HG03196 (cell line): ENCODE measurements around the gene KLHL30.
"Not testable (repeated sequence)": the region's sequence is repeated elsewhere in the genome, so short reads cannot be mapped to it uniquely, and the experiment has no call there.

Source experiments
- ATAC-seq: cut with Tn5 transposase; IDR thresholded peaks from one replicate; pipeline ENCODE4 v1.9.1; 2021; ENCODE audit not compliant: unreplicated experiment

KLHL30 gene

DNA sequence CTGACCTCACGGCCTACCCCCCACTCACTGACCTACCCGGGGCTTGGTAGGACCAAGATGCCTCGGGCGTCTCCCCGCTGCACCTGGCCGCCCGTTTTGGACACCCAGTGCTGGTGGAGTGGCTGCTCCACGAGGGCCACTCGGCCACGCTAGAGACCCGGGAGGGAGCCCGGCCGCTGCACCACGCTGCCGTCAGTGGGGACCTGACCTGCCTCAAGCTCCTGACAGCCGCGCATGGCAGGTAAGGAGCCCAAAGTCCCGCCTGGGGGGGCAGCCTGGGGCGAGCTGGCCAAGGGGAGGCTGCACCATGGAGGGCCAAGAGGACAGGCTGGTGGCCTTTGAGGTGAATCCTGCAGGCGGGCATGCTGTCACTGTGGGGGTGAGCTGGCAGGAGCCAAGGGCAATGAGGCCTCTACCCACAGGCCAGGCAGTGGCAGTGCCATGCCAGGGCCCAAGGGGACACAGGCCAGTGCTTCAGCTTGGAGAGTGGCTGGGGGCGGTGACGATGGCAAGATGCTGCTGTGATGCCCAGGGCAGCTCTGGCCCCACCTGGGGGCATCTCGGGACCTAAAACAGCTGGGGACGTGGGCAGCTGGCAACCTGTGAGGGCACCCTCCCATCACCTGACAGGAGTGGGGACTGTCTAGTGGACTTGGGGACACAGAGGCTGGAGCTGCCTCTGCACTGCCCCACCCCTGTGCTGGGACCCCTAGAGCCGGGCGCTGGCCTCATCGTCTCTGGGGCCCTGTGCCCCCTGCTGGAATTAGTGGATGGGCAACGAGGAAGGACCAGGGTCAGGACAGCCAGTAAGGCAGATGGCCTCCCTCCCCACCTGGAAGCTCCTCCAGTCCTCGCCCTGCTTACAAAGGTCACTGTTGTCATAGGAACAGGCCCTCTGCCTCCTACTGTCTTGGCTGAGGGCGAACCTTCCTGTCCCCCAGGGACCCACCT lies 36.3 kb upstream of the KLHL30 start:
- no peak for ATAC-seq

DNA sequence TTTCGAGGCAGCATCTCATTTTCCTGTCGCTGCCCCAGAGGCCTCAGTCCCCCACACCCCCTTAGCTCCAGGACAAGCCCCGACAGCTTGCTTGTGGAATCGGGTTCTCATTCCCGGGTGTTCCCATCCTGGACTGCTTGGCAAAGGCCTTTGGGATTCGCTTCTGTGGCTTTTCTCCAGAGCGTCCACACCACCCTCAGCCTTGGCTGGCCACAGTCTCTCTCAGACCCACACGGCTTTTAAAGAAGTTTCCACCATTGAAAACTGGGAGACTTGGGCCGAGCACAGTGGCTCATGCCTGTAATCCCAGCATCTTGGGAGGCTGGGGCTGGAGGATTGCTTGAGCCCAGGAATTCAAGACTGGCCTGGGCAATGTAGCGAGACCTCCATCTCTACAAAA lies 35.6 kb upstream of the KLHL30 start:
- ATAC-seq = no peak

DNA sequence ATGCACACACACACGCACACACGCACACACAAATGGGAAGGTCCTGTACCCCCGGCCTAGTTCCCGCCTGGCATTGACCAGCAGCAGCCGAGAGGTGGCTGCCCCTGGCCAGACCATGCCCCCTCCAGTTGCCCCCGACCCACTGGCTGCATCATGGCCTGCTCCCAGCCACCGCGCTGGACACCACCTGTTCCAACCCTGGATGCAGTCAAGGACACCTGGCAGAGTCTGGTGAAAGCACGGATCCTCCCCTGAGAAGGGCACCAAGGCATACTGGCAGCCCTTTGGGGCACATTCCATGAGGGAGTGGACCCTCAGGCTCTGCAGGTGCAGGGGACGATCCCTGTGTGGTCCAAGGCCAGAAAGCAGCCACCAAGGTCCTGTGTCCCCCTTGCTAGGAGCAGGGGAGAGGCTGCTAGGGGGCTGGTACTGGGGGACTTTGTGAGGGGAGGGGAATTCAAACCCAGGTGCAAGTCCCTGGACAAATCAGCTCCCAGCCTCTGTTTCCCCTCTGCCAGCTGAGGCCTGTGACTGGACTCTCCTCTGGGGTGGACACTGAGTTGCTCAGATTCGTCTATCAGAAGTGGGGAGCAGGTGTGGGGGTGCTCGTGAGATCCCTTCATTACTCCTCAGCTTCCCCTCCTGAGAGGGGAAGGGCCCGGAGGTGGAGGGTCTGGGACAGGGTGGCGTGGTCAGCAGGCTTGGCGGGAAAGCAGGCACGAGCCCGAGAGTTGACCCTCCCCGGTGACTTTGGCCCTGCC lies 34.8 kb upstream of the KLHL30 start:
- ATAC-seq = no peak

DNA sequence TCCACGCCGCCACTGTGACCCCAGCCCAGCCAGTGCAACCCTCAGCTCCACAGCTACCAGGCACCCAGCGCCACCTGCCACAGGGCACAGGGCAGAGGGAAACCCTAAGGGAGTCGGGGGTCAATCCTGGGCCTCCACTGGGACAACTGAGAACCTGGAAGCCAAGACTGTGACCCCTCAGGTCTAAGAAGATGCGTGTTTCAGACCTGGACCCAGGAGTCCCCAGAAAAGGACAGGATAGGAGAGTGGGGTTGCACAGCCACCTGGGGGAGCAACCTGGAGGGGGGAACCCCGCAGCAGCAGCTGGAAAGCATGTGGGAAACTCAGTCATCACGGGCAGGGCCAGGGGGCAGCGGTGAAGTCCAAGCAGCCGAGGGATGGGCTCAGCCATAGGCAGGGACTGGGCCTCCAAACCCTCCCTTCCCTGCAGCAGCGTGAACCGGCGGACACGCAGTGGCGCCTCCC lies 34.2 kb upstream of the KLHL30 start:
- no peak for ATAC-seq

DNA sequence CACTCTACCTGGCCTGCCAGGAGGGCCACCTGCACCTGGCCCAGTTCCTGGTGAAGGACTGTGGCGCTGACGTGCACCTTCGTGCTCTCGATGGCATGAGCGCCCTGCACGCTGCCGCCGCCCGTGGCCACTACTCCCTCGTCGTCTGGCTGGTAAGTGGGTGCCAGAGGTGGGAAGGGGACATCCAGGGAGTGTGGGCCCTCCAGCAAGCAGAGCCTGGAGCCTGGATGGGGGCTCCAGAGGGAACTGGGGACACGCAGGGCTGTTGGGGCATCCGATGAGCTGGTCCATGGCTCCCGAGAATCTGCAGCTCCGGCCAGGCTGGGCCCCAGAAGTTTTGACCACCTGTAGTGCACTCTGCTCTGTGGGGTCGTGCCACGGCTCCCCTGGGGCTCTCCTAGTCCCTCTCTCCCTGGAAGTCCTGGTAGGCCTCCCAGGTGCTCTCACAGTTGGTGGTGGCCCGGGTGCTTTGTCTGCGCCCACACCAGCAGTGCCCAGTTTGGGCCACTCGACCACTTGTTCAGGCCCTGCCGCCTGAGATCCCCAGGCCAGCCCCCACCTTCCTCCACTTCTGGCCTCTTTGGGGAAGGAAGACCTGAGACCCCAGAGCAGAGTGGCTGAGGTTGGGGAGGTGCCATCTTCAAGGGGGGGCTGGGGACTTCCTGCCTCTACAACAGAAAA lies 33.6 kb upstream of the KLHL30 start:
- no peak for ATAC-seq

DNA sequence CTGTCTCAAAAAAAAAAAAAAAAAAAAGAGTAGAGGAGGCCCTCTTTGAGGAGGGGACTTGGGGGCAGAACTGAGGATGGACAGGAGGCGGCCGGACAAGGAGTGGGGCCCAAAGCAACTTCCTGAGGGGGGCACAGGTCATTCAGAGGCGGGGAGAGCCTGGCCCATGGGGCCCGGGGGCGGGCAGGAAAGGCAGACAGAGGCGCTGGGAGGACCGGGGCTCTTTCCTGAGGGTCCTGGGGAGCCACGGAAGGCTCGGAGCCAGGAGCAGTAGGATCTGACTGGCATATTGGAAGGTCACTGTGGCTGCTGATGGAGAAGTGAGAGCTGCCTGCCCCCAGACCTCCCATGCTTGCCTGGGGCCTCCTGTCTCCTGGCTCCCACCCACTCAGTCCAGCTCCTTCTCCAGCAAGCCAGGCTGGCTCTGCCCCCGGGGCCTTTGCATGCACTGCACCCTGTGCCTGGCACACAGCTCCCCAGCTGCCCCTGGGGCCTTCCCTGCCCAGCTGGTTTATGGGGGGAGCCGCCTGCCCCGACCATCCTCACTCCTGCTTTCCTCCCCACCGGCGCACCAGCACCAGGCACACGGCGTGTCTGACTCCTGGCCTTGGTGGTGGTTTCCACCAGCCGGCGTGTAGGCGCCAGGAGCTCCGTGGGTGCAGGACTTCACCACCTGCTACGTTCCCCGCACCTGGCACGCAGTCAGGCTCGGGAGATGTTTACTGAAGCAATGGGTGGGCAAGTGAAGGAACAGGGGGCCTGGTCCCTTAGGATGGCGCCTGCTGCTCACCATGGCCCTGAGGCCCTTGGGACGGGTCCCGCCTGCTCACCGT lies 32.7 kb upstream of the KLHL30 start:
- no peak for ATAC-seq

DNA sequence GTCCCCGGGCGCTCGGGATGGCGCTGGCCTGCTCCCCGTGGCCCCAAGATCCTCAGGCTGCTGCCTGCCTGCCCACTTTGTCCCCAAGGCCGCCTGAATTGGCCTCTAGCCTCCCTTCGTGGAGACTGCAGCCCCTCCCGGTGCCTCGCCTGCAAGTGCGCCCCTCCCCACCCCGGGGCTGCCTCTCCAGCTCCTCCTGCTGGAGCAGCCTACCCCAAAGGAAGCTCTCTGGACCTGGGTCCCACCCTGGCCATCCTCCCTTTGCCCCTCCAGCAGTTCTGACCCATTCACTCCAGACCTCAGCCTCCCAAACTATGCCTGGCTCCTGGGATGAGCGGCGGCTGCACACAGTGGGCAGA lies 32.1 kb upstream of the KLHL30 start:
- ATAC-seq = no peak

DNA sequence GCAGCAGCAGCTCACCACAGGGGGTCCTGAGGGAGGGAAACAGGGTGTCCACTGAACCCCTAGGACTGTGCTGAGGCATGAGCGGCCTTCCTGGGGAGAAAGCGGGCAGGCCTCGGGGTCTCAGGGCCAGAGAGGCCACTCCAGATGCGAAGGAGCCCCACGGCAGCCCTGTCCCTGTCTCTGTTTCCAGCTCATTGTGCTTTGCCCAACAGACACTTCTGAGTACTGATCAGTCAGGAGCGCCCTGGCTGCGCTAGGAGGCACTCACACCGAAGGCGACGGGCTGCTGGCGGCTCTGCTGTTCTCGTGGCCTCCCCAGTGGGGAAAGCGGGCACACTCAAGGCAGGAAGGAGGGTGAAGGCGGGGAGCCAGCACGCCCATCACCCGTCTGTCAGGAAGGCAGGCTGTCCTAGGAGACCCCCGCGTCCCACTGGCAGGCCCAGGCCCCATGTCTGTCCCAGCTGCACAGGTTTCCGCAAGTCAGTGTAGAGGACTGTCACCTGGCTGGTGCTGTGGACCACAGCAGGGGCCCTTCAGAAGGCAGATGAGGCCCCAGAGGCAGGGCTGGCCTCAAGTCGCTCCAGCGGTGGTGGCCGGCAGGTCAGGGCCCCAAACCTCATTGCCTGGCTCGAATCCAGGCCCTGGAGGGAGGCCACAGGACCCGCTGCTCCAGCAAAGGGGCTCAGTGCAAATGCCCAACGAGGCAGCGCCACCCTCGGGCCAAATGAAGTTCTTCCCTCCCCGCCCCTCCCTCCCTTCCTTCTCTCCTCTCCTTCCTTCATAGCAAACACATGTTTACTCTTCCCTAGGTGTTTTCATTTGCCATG lies 31.6 kb upstream of the KLHL30 start:
- ATAC-seq = no peak

DNA sequence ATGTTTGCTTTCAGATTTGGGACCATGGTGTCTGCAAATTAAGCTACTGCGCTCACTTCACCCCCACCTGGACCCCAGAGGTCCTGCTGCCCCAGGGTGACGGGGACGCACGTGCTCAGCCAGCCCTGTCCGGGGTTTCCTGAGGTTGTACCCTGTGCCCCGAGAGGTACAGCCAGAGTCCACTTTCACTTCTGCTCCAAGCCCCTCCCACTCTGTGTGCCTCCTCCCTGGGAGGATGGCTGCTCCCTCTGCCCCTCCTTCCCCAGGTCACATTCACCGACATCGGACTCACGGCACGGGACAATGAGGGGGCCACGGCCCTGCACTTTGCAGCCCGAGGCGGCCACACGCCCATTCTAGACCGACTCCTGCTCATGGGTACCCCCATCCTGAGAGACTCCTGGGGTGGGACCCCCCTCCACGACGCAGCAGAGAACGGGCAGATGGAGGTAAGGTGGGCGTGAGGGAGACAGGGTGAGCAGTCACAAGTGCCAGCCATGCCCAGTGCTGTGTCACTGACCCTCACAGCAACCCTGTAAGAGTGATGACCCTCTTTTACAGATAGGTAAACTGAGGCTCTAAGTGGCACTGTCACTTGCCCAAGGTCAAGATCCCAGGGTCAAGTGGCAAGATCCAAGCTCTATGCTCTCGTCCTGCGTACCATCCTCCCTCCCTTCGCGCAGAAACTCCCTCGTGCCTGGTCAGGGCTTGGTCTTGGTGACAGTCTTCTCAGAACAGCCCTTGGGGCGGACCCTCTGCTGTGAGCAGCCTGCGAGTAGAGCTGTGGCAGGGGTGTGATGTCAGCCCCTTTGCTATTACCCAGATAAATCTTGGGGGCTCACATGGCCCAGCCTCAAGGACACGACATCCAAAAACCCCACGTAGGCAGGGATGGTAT lies 30.7 kb upstream of the KLHL30 start:
- no peak for ATAC-seq

DNA sequence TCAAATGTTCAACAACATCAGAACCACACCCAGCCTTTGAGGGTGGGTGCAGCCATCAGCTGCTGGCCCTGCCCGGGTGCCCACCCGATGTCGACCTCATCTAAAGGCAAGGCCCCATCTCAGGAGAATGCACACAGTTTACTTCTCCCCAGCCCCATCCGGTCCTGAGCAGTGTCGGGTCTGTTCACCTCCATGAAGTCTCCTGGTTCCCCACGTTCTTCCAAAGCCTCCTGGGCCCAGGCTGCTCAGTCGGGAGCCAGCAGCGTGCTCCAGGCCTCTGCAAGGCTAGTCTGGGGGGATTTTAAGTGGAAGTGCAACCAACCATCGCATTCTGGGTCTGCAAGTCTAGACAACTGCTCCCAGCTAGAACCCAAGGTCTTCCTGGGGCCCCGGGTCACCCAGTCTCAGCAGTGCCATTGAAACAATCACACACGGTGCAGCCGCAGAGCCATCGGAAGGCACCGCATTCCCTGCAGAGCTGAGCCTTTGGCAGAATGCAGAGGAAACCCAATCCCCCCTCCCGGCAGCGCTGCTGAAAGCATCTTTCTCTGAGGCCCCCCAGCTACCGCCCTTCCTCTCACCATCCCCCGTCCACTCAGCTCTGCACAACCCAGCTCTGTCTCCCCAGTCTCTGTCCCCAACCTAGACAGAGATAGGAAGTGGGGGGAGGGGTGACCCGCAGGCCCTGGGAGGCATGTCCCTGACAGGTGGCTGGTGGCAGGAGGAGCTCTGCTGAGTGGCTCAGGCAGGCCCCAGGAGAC lies 29.9 kb upstream of the KLHL30 start:
- peak; percentile 58 for ATAC-seq

DNA sequence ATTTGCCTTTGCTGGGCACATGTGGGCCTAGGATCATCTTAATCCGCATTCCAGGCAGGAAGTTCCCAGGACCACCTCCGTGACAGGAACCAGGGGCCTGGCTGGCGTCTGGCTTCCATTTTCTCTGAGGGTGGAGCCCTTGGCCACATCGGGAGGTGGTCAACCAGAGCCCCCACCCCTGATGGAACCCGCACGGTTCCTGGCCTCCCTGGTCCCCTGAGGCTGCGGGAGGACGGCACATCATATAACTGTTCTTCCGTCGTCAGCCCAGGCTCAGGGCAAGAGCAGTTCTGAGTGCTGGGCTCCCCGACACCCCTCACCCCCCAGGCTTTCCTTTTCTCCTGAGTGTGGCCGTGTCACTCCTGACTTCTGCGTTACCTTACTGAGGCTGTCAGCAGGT lies 24.9 kb upstream of the KLHL30 start:
- ATAC-seq = no peak

DNA sequence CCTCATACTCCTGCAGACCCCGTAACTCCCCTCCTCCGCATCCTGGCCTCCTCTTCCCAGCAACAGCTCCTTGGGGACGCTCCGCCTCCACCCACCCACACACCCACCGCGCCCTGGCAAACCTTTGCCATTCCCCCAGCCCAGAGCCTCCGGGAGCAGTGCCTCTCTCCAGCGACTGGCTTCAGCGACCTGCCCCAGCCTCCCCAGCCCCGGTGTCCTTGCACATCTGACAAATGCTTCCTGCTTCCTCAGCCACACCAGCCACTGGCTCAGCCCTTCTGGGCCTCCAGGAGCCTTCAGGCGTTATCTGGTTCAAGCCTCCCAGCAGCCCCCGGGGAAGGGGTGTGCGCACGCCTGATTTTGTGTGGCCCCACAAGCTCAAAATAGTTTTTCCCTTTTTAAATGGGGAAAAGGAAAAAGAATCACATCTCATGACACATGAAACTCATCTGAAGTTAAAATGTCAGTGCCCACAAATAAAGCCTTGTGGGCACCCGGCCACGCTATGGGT lies 24.1 kb upstream of the KLHL30 start:
- ATAC-seq = no peak

DNA sequence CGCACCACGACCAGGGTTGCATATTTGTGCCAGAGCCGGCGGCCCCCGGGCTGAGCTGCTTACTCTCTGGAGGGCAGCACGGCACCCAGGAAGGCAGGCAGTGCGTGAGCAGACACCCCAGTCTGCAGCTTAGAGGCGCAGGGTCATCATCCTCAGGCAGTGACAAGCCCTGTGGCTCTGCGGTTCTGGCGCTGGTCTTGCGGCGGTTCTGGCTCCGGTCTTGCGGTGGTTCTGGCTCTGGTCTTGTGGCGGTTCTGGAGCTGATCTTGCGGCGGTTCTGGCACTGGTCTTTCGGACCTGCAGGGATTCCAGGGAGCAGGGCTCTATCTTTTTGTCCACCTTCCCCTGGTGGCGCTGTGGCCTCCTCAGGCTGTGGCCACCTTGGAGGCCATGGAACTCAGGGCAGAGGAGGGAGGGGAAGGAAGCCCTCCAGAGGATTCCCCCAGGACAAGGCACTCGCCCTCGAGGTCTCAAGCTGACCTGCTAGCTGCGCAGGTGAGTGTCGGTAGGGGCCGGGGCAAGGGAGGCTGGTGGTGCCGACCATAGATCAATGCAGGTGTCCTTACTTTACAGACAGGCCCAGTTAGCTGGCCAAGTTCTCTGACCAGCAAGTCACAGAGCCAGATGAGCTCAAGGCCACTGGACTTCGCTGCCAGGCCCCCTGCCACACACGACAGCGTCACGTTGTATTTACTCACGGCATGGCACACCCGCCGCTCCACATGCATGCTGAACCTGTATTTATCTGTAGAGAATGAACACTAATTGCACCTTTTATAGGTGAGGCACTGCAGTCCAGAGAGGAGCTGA lies 23.4 kb upstream of the KLHL30 start:
- no peak for ATAC-seq

DNA sequence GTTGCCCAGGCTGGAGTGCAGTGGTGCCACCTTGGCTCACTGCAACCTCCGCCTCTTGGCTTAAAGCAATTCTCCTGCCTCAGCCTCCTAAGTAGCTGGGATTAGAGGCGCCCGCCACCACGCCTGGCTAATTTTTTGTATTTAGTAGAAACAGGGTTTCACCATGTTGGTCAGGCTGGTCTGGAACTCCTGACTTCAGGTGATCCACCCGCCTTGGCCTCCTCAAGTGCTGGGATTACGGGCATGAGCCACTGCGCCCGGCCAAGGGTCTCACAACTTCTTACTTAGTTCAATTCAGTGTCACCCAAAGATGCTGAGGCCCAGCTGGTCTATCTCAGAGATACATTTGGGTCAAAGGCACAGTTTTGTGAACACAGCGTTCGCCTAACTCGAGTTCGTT lies 22.8 kb upstream of the KLHL30 start:
- ATAC-seq = not testable (repeated sequence)

DNA sequence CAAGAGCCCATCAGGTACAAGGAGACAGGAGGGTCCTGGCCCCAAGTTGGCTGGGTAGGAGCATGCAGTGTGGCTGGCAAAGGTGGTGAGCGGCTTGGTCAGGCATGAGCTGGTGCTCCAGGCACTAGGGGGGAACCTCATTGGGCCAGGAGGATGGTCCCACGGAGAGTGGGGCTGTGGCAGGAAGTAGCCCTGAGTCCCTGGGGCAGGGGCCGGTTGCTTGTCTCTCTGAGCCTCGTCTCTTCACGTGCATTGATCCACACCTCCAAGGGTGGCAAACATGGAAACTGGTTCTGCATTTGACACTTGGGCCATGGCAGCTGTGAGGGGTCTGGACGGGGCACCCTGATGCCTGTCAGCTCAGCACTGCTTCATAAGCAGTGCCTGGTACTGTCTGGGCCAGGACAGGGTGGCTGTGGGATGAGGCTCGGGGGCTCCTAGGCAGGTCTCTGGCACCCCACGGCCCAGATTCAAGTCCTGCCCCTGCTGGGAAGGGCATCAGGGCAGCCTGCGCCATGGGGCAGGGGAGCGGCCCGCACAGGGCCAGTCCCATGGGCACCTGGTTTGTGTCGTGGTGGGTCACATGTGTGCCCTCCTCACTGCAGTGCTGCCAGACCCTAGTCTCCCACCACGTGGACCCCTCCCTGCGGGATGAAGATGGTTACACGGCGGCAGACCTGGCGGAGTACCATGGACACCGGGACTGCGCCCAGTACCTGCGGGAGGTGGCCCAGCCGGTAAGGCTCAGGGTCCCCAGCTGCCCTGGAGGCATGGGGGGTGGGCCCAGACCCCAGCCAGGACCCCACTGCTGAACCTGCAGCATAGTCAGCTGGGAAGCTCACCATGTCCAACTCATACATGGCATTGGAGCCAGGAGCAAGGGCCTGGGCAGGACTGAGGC lies 21.9 kb upstream of the KLHL30 start:
- no peak for ATAC-seq
